Stimulated activated CD4-positive, alpha-beta T cell treated with anti-CD3 and anti-CD28 coated beads, TNF-alpha, amount 100 ng/mL, for 4 hours (primary cell): Measurements from ENCODE around the gene ADTRP.
"Not testable (repeated sequence)": the region's sequence is repeated elsewhere in the genome, so short reads cannot be mapped to it uniquely, and the experiment has no call there.

Experiments used
- DNase-seq, 3 experiments: peaks; one replicate each; pipeline ENCODE4 v3.0.0-alpha.2; 2020; ENCODE audit warnings: low read depth in 3 of 3

ADTRP gene

GRCh38 chr6:11699576-11699975, 79.0 kb downstream of the ADTRP start:
- DNase-seq, result no peak

- DNase-seq, result no peak
Observed at GRCh38 chr6:11692451-11693376, 85.9 kb downstream of the ADTRP start.

GRCh38 chr6:11689847-11690246, 88.8 kb downstream of the ADTRP start:
- no peak for DNase-seq

- not testable (repeated sequence) for DNase-seq
Observed at GRCh38 chr6:11689400-11689799, 89.2 kb downstream of the ADTRP start.

GRCh38 chr6:11688425-11688709, 90.2 kb downstream of the ADTRP start:
- DNase-seq, result no peak

- DNase-seq, result no peak
Observed at GRCh38 chr6:11685481-11686093, 93.0 kb downstream of the ADTRP start.

- DNase-seq, result no peak
Observed at GRCh38 chr6:11684901-11685480, 93.6 kb downstream of the ADTRP start.

GRCh38 chr6:11683871-11684270, 94.7 kb downstream of the ADTRP start:
- no peak for DNase-seq

- DNase-seq, result no peak
Observed at GRCh38 chr6:11682561-11682975, 96.0 kb downstream of the ADTRP start.

- no peak for DNase-seq
Observed at GRCh38 chr6:11681770-11682169, 96.8 kb downstream of the ADTRP start.

GRCh38 chr6:11681357-11681756, 97.2 kb downstream of the ADTRP start:
- no peak for DNase-seq

- not testable (repeated sequence) for DNase-seq
Observed at GRCh38 chr6:11680479-11680878, 98.1 kb downstream of the ADTRP start.

GRCh38 chr6:11679099-11679498, 99.5 kb downstream of the ADTRP start:
- DNase-seq, result no peak

GRCh38 chr6:11675601-11676000, 103.0 kb downstream of the ADTRP start:
- no peak for DNase-seq

GRCh38 chr6:11672669-11673068, 105.9 kb downstream of the ADTRP start:
- DNase-seq, result no peak

- no peak for DNase-seq
Observed at GRCh38 chr6:11672256-11672655, 106.3 kb downstream of the ADTRP start.

- DNase-seq, result no peak
Observed at GRCh38 chr6:11669696-11670095, 108.9 kb downstream of the ADTRP start.

- DNase-seq, result no peak
Observed at GRCh38 chr6:11668455-11668854, 110.1 kb downstream of the ADTRP start.

GRCh38 chr6:11667876-11668275, 110.7 kb downstream of the ADTRP start:
- no peak for DNase-seq

GRCh38 chr6:11665604-11666326, 112.8 kb downstream of the ADTRP start:
- no peak for DNase-seq
